GM18858 (cell line): ENCODE measurements around the gene CDA.
"Not testable (repeated sequence)": the region's sequence is repeated elsewhere in the genome, so short reads cannot be mapped to it uniquely, and the experiment has no call there.

ENCODE experiments used
- ATAC-seq: cut with Tn5 transposase; IDR thresholded peaks from one replicate; pipeline ENCODE4 v1.9.1; 2021; ENCODE audit not compliant: unreplicated experiment

CDA gene

GRCh38 chr1:20586953-20587660 is 1.8 kb upstream of the CDA start:
- ATAC-seq: no peak

- ATAC-seq: no peak
Measured at GRCh38 chr1:20587661-20588053, 1.2 kb upstream of the CDA start.

- ATAC-seq: no peak
Measured at GRCh38 chr1:20589331-20590278, 708 bp downstream of the CDA start.

GRCh38 chr1:20590306-20590777 is 1.4 kb downstream of the CDA start:
- no peak for ATAC-seq

GRCh38 chr1:20593756-20594155 is 4.9 kb downstream of the CDA start:
- ATAC-seq: no peak

- no peak for ATAC-seq
Measured at GRCh38 chr1:20594746-20595145, 5.8 kb downstream of the CDA start.

GRCh38 chr1:20596106-20596505 is 7.2 kb downstream of the CDA start:
- no peak for ATAC-seq

- ATAC-seq: no peak
Measured at GRCh38 chr1:20597650-20598049, 8.8 kb downstream of the CDA start.

- no peak for ATAC-seq
Measured at GRCh38 chr1:20600156-20600555, 11.3 kb downstream of the CDA start.

GRCh38 chr1:20601129-20601825 is 12.4 kb downstream of the CDA start:
- no peak for ATAC-seq

- no peak for ATAC-seq
Measured at GRCh38 chr1:20602851-20603450, 14.1 kb downstream of the CDA start.

- ATAC-seq: no peak
Measured at GRCh38 chr1:20603504-20604464, 14.9 kb downstream of the CDA start.

- ATAC-seq: no peak
Measured at GRCh38 chr1:20604678-20605077, 15.8 kb downstream of the CDA start.

- not testable (repeated sequence) for ATAC-seq
Measured at GRCh38 chr1:20606801-20607570, 18.1 kb downstream of the CDA start.

GRCh38 chr1:20609541-20609940 is 20.6 kb downstream of the CDA start:
- no peak for ATAC-seq

- ATAC-seq: no peak
Measured at GRCh38 chr1:20610970-20611369, 22.1 kb downstream of the CDA start.

GRCh38 chr1:20611652-20612051 is 22.8 kb downstream of the CDA start:
- ATAC-seq: no peak

- no peak for ATAC-seq
Measured at GRCh38 chr1:20612221-20612746, 23.4 kb downstream of the CDA start.

- ATAC-seq: no peak
Measured at GRCh38 chr1:20614131-20614579, 25.3 kb downstream of the CDA start.
